DND-41 (cell line): ENCODE measurements around the gene ANKRD26.
A peak's percentile ranks its signal among the peaks of the same experiment; 100 is the strongest.

ENCODE experiments used
- ATAC-seq: fragments of 200-7000 bp; cut with Tn5 transposase; 3 replicates; pipeline ENCODE4 v1.9.1; 2021; ENCODE audit warnings: low read depth; ENCODE audit not compliant: insufficient read depth
- DNase-seq: peaks from one replicate; pipeline ENCODE4 v3.0.0-alpha.2; 2020
- H2AFZ ChIP-seq: 2 replicates; pipeline ENCODE4 v1.6.0; 2012; ENCODE audit warnings: low read depth, low read length
- H3K27ac ChIP-seq: 2 replicates; pipeline ENCODE4 v1.5.1; 2012; ENCODE audit warnings: low read length, inconsistent platforms
- H3K27me3 ChIP-seq: fragments of 200-600 bp; sonication (generic); 2 replicates; pipeline ENCODE4 v1.6.0; 2012; ENCODE audit warnings: low read length, mild to moderate bottlenecking, inconsistent platforms; ENCODE audit not compliant: insufficient read depth, poor library complexity
- H3K36me3 ChIP-seq: 2 replicates; pipeline ENCODE4 v1.5.1; 2012; ENCODE audit warnings: low read length, inconsistent platforms; ENCODE audit not compliant: insufficient read depth
- H3K4me1 ChIP-seq: 2 replicates; pipeline ENCODE4 v1.5.1; 2012; ENCODE audit warnings: mild to moderate bottlenecking, low read length; ENCODE audit not compliant: insufficient read depth
- H3K4me2 ChIP-seq: 2 replicates; pipeline ENCODE4 v1.6.0; 2012; ENCODE audit warnings: mild to moderate bottlenecking, moderate library complexity, low read length, inconsistent platforms; ENCODE audit not compliant: insufficient read depth
- H3K4me3 ChIP-seq, 2 experiments: fragments of 200-600 bp in 1 of 2; shearing (Covaris generic) in 1 of 2; 2 replicates each; pipeline ENCODE4 v1.5.1; 2012 to 2016; ENCODE audit warnings: inconsistent platforms in 2 of 2, low read length in 2 of 2, mild to moderate bottlenecking in 2 of 2, low read depth in 1 of 2, moderate library complexity in 1 of 2
- H3K79me2 ChIP-seq: 2 replicates; pipeline ENCODE4 v1.6.0; 2012; ENCODE audit warnings: low read length, inconsistent platforms; ENCODE audit not compliant: insufficient read depth
- H3K9ac ChIP-seq: 2 replicates; pipeline ENCODE4 v1.6.0; 2012; ENCODE audit warnings: low read depth, mild to moderate bottlenecking, inconsistent platforms, low read length, moderate library complexity
- H3K9me3 ChIP-seq: 2 replicates; pipeline ENCODE4 v1.5.1; 2012; ENCODE audit warnings: low read length, moderate library complexity, mild to moderate bottlenecking, inconsistent platforms; ENCODE audit not compliant: insufficient read depth, severe bottlenecking
- H4K20me1 ChIP-seq: 2 replicates; pipeline ENCODE4 v1.6.0; 2012; ENCODE audit warnings: low read length; ENCODE audit not compliant: insufficient read depth
- CTCF ChIP-seq: IDR thresholded peaks from 2 replicates; pipeline ENCODE4 v1.5.1; 2012; ENCODE audit warnings: borderline replicate concordance, low read length, moderate library complexity, mild to moderate bottlenecking; ENCODE audit not compliant: poor library complexity, severe bottlenecking; ENCODE audit errors: extremely low read depth
- EZH2 ChIP-seq: IDR thresholded peaks from 3 replicates; pipeline ENCODE4 v1.6.1; 2012; ENCODE audit warnings: borderline replicate concordance, low read depth, mild to moderate bottlenecking, moderate library complexity, low read length, inconsistent platforms; ENCODE audit not compliant: severe bottlenecking

The ANKRD26 gene

GRCh38 chr10:27038168-27038567 lies 62.1 kb downstream of the ANKRD26 start:
- Histone ChIP-seq H3K27me3 (no peaks in the 10 kb centered on the region), H3K4me1 (no peaks in the 10 kb centered on the region), H3K4me3 (no peak overlapping the region), H2AFZ (no peak overlapping the region), H3K27ac (no peak overlapping the region), H3K36me3 (peaks cover 54% of the 10 kb centered on the region; the same call in 1 of the 2 replicates), H3K9ac (no peak overlapping the region), H3K79me2 (no peaks in the 10 kb centered on the region), H4K20me1 (no peaks in the 10 kb centered on the region), H3K9me3 (no peaks in the 10 kb centered on the region), H3K4me2 (no peak overlapping the region)
- TF ChIP-seq CTCF (no peak), EZH2 (no peak)
- no peak for DNase-seq
- ATAC-seq, result no peak

GRCh38 chr10:27035163-27035562 lies 65.1 kb downstream of the ANKRD26 start:
- no peaks in the 10 kb centered on the region for H3K27me3 ChIP-seq
- TF ChIP-seq EZH2 (no peak), CTCF (no peak)
- H4K20me1 ChIP-seq, result no peaks in the 10 kb centered on the region
- no peaks in the 10 kb centered on the region for H3K9me3 ChIP-seq
- H3K4me2 ChIP-seq, result no peak overlapping the region
- DNase-seq (no peak), ATAC-seq (no peak)
- H3K27ac ChIP-seq, result no peak overlapping the region
- no peak overlapping the region for H2AFZ ChIP-seq
- no peak overlapping the region for H3K9ac ChIP-seq
- peaks cover 51% of the 10 kb centered on the region for H3K36me3 ChIP-seq
- no peaks in the 10 kb centered on the region for H3K79me2 ChIP-seq
- no peaks in the 10 kb centered on the region for H3K4me1 ChIP-seq
- H3K4me3 ChIP-seq, result no peak overlapping the region

GRCh38 chr10:27030060-27030459 lies 70.2 kb downstream of the ANKRD26 start:
- H3K9ac ChIP-seq, result no peak overlapping the region
- H3K9me3 ChIP-seq, result no peaks in the 10 kb centered on the region
- H2AFZ ChIP-seq, result no peak overlapping the region
- H3K4me2 ChIP-seq, result no peak overlapping the region
- no peaks in the 10 kb centered on the region for H3K27me3 ChIP-seq
- H3K27ac ChIP-seq, result no peak overlapping the region
- no peaks in the 10 kb centered on the region for H3K4me1 ChIP-seq
- TF ChIP-seq EZH2 (no peak), CTCF (no peak)
- DNase-seq (no peak), ATAC-seq (peak; percentile 48; the same call in 1 of the 3 replicates)
- no peaks in the 10 kb centered on the region for H4K20me1 ChIP-seq
- H3K79me2 ChIP-seq, result no peaks in the 10 kb centered on the region
- H3K36me3 ChIP-seq, result peaks cover 43% of the 10 kb centered on the region
- H3K4me3 ChIP-seq, result no peak overlapping the region

DNA sequence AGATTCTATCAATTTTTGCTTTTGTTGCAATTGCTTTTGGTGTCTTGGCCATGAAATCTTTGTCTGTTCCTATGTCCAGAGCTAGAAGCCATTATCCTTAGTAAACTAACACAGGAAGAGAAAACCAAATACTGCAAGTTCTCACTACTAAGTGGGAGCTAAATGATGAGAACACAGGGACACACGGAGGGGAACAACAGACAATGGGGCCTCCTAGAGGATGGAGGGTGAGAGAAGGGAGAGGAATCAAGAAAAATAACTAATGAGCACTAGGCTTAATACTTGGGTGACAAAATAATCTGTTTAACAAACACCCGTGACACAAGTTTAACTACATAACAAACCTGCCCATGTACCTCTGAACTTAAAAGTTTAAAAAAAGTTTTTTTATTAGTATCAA lies 78.2 kb downstream of the ANKRD26 start:
- ATAC-seq, result no peak

More for the DNA sequence above, 78.2 kb downstream of the ANKRD26 start:
- no peaks in the 10 kb centered on the region for H3K27me3 ChIP-seq
- no peaks in the 10 kb centered on the region for H3K4me1 ChIP-seq
- no peak overlapping the region for H2AFZ ChIP-seq
- TF ChIP-seq CTCF (no peak), EZH2 (no peak)
- H3K27ac ChIP-seq, result no peak overlapping the region
- DNase-seq, result no peak
- no peaks in the 10 kb centered on the region for H4K20me1 ChIP-seq
- no peak overlapping the region for H3K4me3 ChIP-seq
- H3K36me3 ChIP-seq, result peaks cover 29% of the 10 kb centered on the region; the same call in 1 of the 2 replicates
- no peak overlapping the region for H3K4me2 ChIP-seq
- no peak overlapping the region for H3K9ac ChIP-seq
- no peaks in the 10 kb centered on the region for H3K9me3 ChIP-seq
- no peaks in the 10 kb centered on the region for H3K79me2 ChIP-seq
